SK-N-SH (cell line): Measurements from ENCODE around the gene TJAP1. TPM values are rescaled to one million over a fixed set of nuclear protein-coding genes. Genes with fewer than 3 reads are reported as not detected.

Source experiments
- CTCF ChIA-PET: fragments of 300-600, 350-600 bp; formaldehyde crosslinking; extraction: SDS; loops from one replicate; lab custom pipeline; 2021; lab: Yijun Ruan, JAX
- POLR2A ChIA-PET: fragments of 350-600 bp; sonication (Branson Sonifier 250); formaldehyde crosslinking; extraction: SDS; loops from one replicate; lab custom pipeline; 2020; ENCODE audit warnings: antibody characterized with exemption, inconsistent platforms; lab: Yijun Ruan, JAX
- DNase-seq: peaks from one replicate; pipeline ENCODE4 v3.0.0; 2012
- H2AFZ ChIP-seq: fragments of 200-600 bp; sonication (generic); 2 replicates; pipeline ENCODE4 v1.8.1; 2016; ENCODE audit warnings: antibody characterized with exemption, mild to moderate bottlenecking, low read depth
- H3F3A ChIP-seq: fragments of 200-600 bp; sonication (generic); replicated peaks from 2 replicates; pipeline ENCODE3; 2016; ENCODE audit warnings: antibody characterized with exemption, mild to moderate bottlenecking; ENCODE audit not compliant: insufficient read depth
- H3K27ac ChIP-seq, 2 experiments: fragments of 200-500 bp in 1 of 2; fragments of 200-600 bp in 1 of 2; sonication (Bioruptor generic) in 1 of 2; sonication (generic), shearing (Covaris generic) in 1 of 2; 2 replicates each; pipeline versions ENCODE4 v1.5.1 to v1.6.1; 2014 to 2016; ENCODE audit warnings: low read depth in 2 of 2, inconsistent platforms in 1 of 2, low read length in 1 of 2, mild to moderate bottlenecking in 1 of 2, mixed read lengths in 1 of 2
- H3K27me3 ChIP-seq: fragments of 200-600 bp; sonication (generic), shearing (Covaris generic); 2 replicates; pipeline ENCODE4 v1.6.1; 2016; ENCODE audit warnings: mixed run types; ENCODE audit not compliant: insufficient read depth
- H3K36me3 ChIP-seq, 2 experiments: fragments of 200-500 bp in 1 of 2; fragments of 200-600 bp in 1 of 2; sonication (Bioruptor generic) in 1 of 2; sonication (generic) in 1 of 2; replicated peaks in 1 of 2; 2 replicates each; pipeline versions ENCODE3 to v1.5.1; 2014 to 2016; ENCODE audit warnings: low read length in 1 of 2, mild to moderate bottlenecking in 1 of 2; ENCODE audit not compliant: insufficient read depth in 2 of 2, control insufficient read depth in 1 of 2
- H3K4me1 ChIP-seq, 2 experiments: fragments of 200-500 bp in 1 of 2; fragments of 200-600 bp in 1 of 2; sonication (Bioruptor generic) in 1 of 2; sonication (generic), shearing (Covaris generic) in 1 of 2; 2 replicates each; pipeline versions ENCODE4 v1.5.1 to v1.6.1; 2014 to 2016; ENCODE audit warnings: low read depth in 1 of 2, low read length in 1 of 2, mixed run types in 1 of 2; ENCODE audit not compliant: insufficient read depth in 2 of 2, control insufficient read depth in 1 of 2
- H3K4me2 ChIP-seq: fragments of 200-600 bp; sonication (generic), shearing (Covaris generic); 2 replicates; pipeline ENCODE4 v1.6.1; 2017; ENCODE audit warnings: mixed run types
- H3K4me3 ChIP-seq, 2 experiments: fragments of 200-500 bp in 1 of 2; fragments of 200-600 bp in 1 of 2; sonication (Bioruptor generic) in 1 of 2; sonication (generic), shearing (Covaris generic) in 1 of 2; 2 replicates each; pipeline versions ENCODE4 v1.5.1 to v1.8.1; 2014 to 2016; ENCODE audit warnings: low read depth in 2 of 2, inconsistent platforms in 1 of 2, low read length in 1 of 2, mild to moderate bottlenecking in 1 of 2, mixed read lengths in 1 of 2, moderate library complexity in 1 of 2
- H3K79me2 ChIP-seq: fragments of 200-600 bp; sonication (generic); 2 replicates; pipeline ENCODE4 v1.8.1; 2017; ENCODE audit warnings: mild to moderate bottlenecking; ENCODE audit not compliant: insufficient read depth
- H3K9ac ChIP-seq: fragments of 200-600 bp; sonication (generic); 2 replicates; pipeline ENCODE4 v1.6.1; 2017; ENCODE audit warnings: mixed run types
- H3K9me2 ChIP-seq: fragments of 200-600 bp; sonication (generic); 2 replicates; pipeline ENCODE4 v1.6.1; 2017; ENCODE audit warnings: mixed run types
- H3K9me3 ChIP-seq: fragments of 200-600 bp; sonication (generic); 2 replicates; pipeline ENCODE4 v1.6.1; 2017; ENCODE audit warnings: mixed run types, mild to moderate bottlenecking, moderate library complexity
- H4K20me1 ChIP-seq: fragments of 200-600 bp; sonication (generic); 2 replicates; pipeline ENCODE4 v1.6.1; 2017; ENCODE audit warnings: mild to moderate bottlenecking, mixed run types; ENCODE audit not compliant: insufficient read depth
- CHD2 ChIP-seq: fragments of 150-350 bp; IDR thresholded peaks from 2 replicates; pipeline ENCODE4 v1.6.1; 2018; ENCODE audit warnings: low read length; ENCODE audit not compliant: partially characterized antibody
- EP300 ChIP-seq, 2 experiments: IDR thresholded peaks; 2 replicates each; pipeline versions ENCODE4 v1.4.0 to v1.6.1; 2012; ENCODE audit warnings: borderline replicate concordance in 1 of 2, low read depth in 1 of 2, low read length in 1 of 2
- FOXM1 ChIP-seq: IDR thresholded peaks from 2 replicates; pipeline ENCODE4 v1.4.0; 2012; ENCODE audit warnings: low read depth, mild to moderate bottlenecking
- GATA2 ChIP-seq: sonication (generic); formaldehyde crosslinking; IDR thresholded peaks from 2 replicates; pipeline ENCODE4 v1.5.0; 2020; ENCODE audit warnings: mild to moderate bottlenecking, missing genetic modification reagents
- IRF3 ChIP-seq: fragments of 150-350 bp; IDR thresholded peaks from 2 replicates; pipeline ENCODE4 v1.6.1; 2016; ENCODE audit warnings: mild to moderate bottlenecking, low read depth, low read length
- MEF2A ChIP-seq: IDR thresholded peaks from 2 replicates; pipeline ENCODE4 v1.4.0; 2012; ENCODE audit warnings: low read depth, borderline replicate concordance
- RAD21 ChIP-seq: IDR thresholded peaks from 2 replicates; pipeline ENCODE4 v1.6.1; 2012; ENCODE audit warnings: mild to moderate bottlenecking, low read length
- RCOR1 ChIP-seq: fragments of 150-350 bp; IDR thresholded peaks from 2 replicates; pipeline ENCODE4 v1.6.1; 2017; ENCODE audit warnings: antibody characterized with exemption, low read length
- RFX5 ChIP-seq: IDR thresholded peaks from 2 replicates; pipeline ENCODE4 v1.6.1; 2012; ENCODE audit warnings: mild to moderate bottlenecking, improper control_type of control experiment, low read length
- SIN3A ChIP-seq: IDR thresholded peaks from 2 replicates; pipeline ENCODE4 v1.6.1; 2012; ENCODE audit warnings: low read depth, mild to moderate bottlenecking, low read length, moderate library complexity, borderline replicate concordance
- SMC3 ChIP-seq: IDR thresholded peaks from 2 replicates; pipeline ENCODE4 v1.6.1; 2012; ENCODE audit warnings: low read depth, low read length, improper control_type of control experiment
- USF2 ChIP-seq: fragments of 150-350 bp; IDR thresholded peaks from 2 replicates; pipeline ENCODE4 v1.6.1; 2017; ENCODE audit warnings: antibody characterized with exemption, low read length, low read depth, borderline replicate concordance
- ZBTB33 ChIP-seq: IDR thresholded peaks from 2 replicates; pipeline ENCODE4 v1.4.0; 2012; ENCODE audit warnings: low read depth, borderline replicate concordance
- WGBS: methylation state at CpG from one replicate; pipeline ENCODE4 v1.1.6; 2017; ENCODE audit warnings: low lambda C conversion rate; 5-methylcytosine and 5-hydroxymethylcytosine counted together
- polyA plus RNA-seq, 3 experiments: library from polyadenylated mRNA; depleted of rRNA; stranded (reverse); fragments of >200 nt; gene quantifications; 2 replicates each; pipeline ENCODE4 v1.2.3, GENCODE V29; 2012
- TF ChIP-seq, protein P1 (sequence below): IDR thresholded peaks from 2 replicates; pipeline ENCODE4 v1.6.1; 2012; ENCODE audit warnings: mild to moderate bottlenecking, low read depth, low read length, moderate library complexity

Gene TJAP1
- polyA plus RNA-seq, 1 of the 3 experiments (the other 2 are of a cell fraction): 39.5 TPM

- Histone ChIP-seq H3K27me3 (no peaks in the 10 kb centered on the region), H3K4me3 (no peak overlapping the region), H3K9me2 (no peaks in the 10 kb centered on the region), H3F3A (peaks cover 6% of the 10 kb centered on the region), H3K27ac (no peak overlapping the region; a peak in 1 of 4 replicates), H3K36me3 (peaks cover 73 to 80% of the 10 kb centered on the region in 2 experiments), H3K4me2 (no peak overlapping the region), H3K9me3 (no peaks in the 10 kb centered on the region), H3K4me1 (peaks cover 0 to 9% of the 10 kb centered on the region in 2 experiments; a peak in 1 of 4 replicates), H3K79me2 (peaks cover 24% of the 10 kb centered on the region), H4K20me1 (no peaks in the 10 kb centered on the region), H3K9ac (no peak overlapping the region), H2AFZ (no peak overlapping the region)
- ChIA-PET CTCF (interaction anchor here (1.0 to 1.1 kb wide), 2 partner anchors 16 kb away, joined by 4 to 5 read pairs; no protein-coding TSS in a partner anchor), POLR2A (interaction anchor here (0.9 kb wide), 1 partner anchor 13 kb away, joined by 3 read pairs; the partner anchor contains the start of gene LRRC73)
- TF ChIP-seq USF2 (no peak), MEF2A (no peak), FOXM1 (no peak), RFX5 (no peak), IRF3 (no peak), CHD2 (no peak), SMC3 (no peak), RAD21 (no peak), GATA2 (CRISPR knock-in tag) (no peak), RCOR1 (no peak), ZBTB33 (no peak), SIN3A (no peak), EP300 (IDR thresholded peaks at IDR 0.05; ENCODE audit: borderline replicate concordance in 1 of 2, low read depth in 1 of 2, low read length in 1 of 2) (no peak)
- TF ChIP-seq, protein P1, sequence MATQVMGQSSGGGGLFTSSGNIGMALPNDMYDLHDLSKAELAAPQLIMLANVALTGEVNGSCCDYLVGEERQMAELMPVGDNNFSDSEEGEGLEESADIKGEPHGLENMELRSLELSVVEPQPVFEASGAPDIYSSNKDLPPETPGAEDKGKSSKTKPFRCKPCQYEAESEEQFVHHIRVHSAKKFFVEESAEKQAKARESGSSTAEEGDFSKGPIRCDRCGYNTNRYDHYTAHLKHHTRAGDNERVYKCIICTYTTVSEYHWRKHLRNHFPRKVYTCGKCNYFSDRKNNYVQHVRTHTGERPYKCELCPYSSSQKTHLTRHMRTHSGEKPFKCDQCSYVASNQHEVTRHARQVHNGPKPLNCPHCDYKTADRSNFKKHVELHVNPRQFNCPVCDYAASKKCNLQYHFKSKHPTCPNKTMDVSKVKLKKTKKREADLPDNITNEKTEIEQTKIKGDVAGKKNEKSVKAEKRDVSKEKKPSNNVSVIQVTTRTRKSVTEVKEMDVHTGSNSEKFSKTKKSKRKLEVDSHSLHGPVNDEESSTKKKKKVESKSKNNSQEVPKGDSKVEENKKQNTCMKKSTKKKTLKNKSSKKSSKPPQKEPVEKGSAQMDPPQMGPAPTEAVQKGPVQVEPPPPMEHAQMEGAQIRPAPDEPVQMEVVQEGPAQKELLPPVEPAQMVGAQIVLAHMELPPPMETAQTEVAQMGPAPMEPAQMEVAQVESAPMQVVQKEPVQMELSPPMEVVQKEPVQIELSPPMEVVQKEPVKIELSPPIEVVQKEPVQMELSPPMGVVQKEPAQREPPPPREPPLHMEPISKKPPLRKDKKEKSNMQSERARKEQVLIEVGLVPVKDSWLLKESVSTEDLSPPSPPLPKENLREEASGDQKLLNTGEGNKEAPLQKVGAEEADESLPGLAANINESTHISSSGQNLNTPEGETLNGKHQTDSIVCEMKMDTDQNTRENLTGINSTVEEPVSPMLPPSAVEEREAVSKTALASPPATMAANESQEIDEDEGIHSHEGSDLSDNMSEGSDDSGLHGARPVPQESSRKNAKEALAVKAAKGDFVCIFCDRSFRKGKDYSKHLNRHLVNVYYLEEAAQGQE: no peak
- WGBS: 89% methylated on average over 8 of the region's 8 CpGs
- no peak for DNase-seq
Observed at GRCh38 chr6:43522547-43523261, 45.3 kb downstream of the TJAP1 start.
